ENCODE data around the gene CA12. TPM values are rescaled to one million over a fixed set of nuclear protein-coding genes. Genes with fewer than 3 reads are reported as not detected.

Gene CA12
- total and polyA plus RNA-seq, 2 of the 8 experiments (the other 6 are each of a cell fraction or from before 2014, with no cell fraction given) = 4.7 to 4.9 TPM

GRCh38 chr15:63319065-63319464 is 62.6 kb downstream of the CA12 start (continued):
- no peak for TF ChIP-seq POLR2AphosphoS5 (IDR thresholded peaks at IDR 0.05; ENCODE audit: low read depth, low read length)
- TF ChIP-seq SIX5 (IDR thresholded peaks at IDR 0.05; ENCODE audit: low read depth, low read length) = no peak
- TF ChIP-seq KDM5A (IDR thresholded peaks at IDR 0.05; ENCODE audit: low read length) = no peak
- no peak for TF ChIP-seq POU5F1 (IDR thresholded peaks at IDR 0.05; ENCODE audit: low read depth, low read length)
